Muscle layer of colon (tissue), 2 donors: ENCODE data around the gene MSH3.
"Not testable (repeated sequence)": the region's sequence is repeated elsewhere in the genome, so short reads cannot be mapped to it uniquely, and the experiment has no call there.

Source experiments
- H3K27ac ChIP-seq: one replicate; pipeline ENCODE4 v1.7.0; 2013; ENCODE audit warnings: low read depth, mild to moderate bottlenecking, low read length, moderate library complexity
- H3K27me3 ChIP-seq, 2 donors: one replicate each; pipeline ENCODE4 v1.7.0; 2013; ENCODE audit warnings: low read length in 2 of 2, mild to moderate bottlenecking in 2 of 2; ENCODE audit not compliant: insufficient read depth in 2 of 2, control insufficient read depth in 1 of 2
- H3K36me3 ChIP-seq: one replicate; pipeline ENCODE4 v1.7.0; 2013; ENCODE audit warnings: mild to moderate bottlenecking, low read length; ENCODE audit not compliant: insufficient read depth
- H3K4me1 ChIP-seq: one replicate; pipeline ENCODE4 v1.7.0; 2013; ENCODE audit warnings: mild to moderate bottlenecking, low read length; ENCODE audit not compliant: insufficient read depth
- H3K4me3 ChIP-seq, 2 donors: one replicate each; pipeline ENCODE4 v1.7.0; 2013; ENCODE audit warnings: low read length in 2 of 2, low read depth in 1 of 2, mild to moderate bottlenecking in 1 of 2, moderate library complexity in 1 of 2
- H3K9ac ChIP-seq: one replicate; pipeline ENCODE4 v1.7.0; 2013; ENCODE audit warnings: low read length
- H3K9me3 ChIP-seq: one replicate; pipeline ENCODE4 v1.7.0; 2013; ENCODE audit warnings: mild to moderate bottlenecking, low read length
- donor health status: abdominal sarcoma.
- donor health status: Adenocarcinoma of cecum.

The MSH3 gene

GRCh38 chr5:80780024-80780423 lies 125.6 kb downstream of the MSH3 start:
- Histone ChIP-seq H3K4me1 (no peaks in the 10 kb centered on the region), H3K27ac (no peak overlapping the region), H3K9me3 (no peaks in the 10 kb centered on the region), H3K27me3 (no peaks in the 10 kb centered on the region), H3K36me3 (peaks cover 3% of the 10 kb centered on the region), H3K4me3 (no peak overlapping the region), H3K9ac (no peak overlapping the region)

- H3K9me3 ChIP-seq = no peaks in the 10 kb centered on the region
- H3K27me3 ChIP-seq = no peaks in the 10 kb centered on the region
- no peaks in the 10 kb centered on the region for H3K4me1 ChIP-seq
- no peak overlapping the region for H3K4me3 ChIP-seq
- no peak overlapping the region for H3K27ac ChIP-seq
- no peak overlapping the region for H3K9ac ChIP-seq
- H3K36me3 ChIP-seq = peaks cover 3% of the 10 kb centered on the region
These were observed 126.4 kb downstream of the MSH3 start for GRCh38 chr5:80780761-80781285.

GRCh38 chr5:80781356-80781755 lies 126.9 kb downstream of the MSH3 start:
- Histone ChIP-seq H3K27ac (no peak overlapping the region), H3K9ac (no peak overlapping the region), H3K36me3 (peaks cover 3% of the 10 kb centered on the region), H3K4me3 (no peak overlapping the region), H3K4me1 (no peaks in the 10 kb centered on the region), H3K27me3 (no peaks in the 10 kb centered on the region), H3K9me3 (no peaks in the 10 kb centered on the region)

GRCh38 chr5:80782626-80783025 lies 128.2 kb downstream of the MSH3 start:
- no peaks in the 10 kb centered on the region for H3K4me1 ChIP-seq
- no peak overlapping the region for H3K27ac ChIP-seq
- H3K27me3 ChIP-seq = no peaks in the 10 kb centered on the region
- no peak overlapping the region for H3K9ac ChIP-seq
- H3K36me3 ChIP-seq = peaks cover 3% of the 10 kb centered on the region
- H3K9me3 ChIP-seq = no peaks in the 10 kb centered on the region
- H3K4me3 ChIP-seq = no peak overlapping the region

- H3K4me1 ChIP-seq, H3K27me3 ChIP-seq, H3K9me3 ChIP-seq, H3K36me3 ChIP-seq, H3K4me3 ChIP-seq, H3K27ac ChIP-seq, H3K9ac ChIP-seq: not testable (repeated sequence)
These were observed 129.3 kb downstream of the MSH3 start for GRCh38 chr5:80783751-80784150.

GRCh38 chr5:80784451-80784850 lies 130.0 kb downstream of the MSH3 start:
- H3K27me3 ChIP-seq = no peaks in the 10 kb centered on the region
- H3K4me3 ChIP-seq = no peak overlapping the region
- no peak overlapping the region for H3K9ac ChIP-seq
- H3K4me1 ChIP-seq = no peaks in the 10 kb centered on the region
- H3K9me3 ChIP-seq = no peaks in the 10 kb centered on the region
- peaks cover 3% of the 10 kb centered on the region for H3K36me3 ChIP-seq
- H3K27ac ChIP-seq = no peak overlapping the region

- H3K36me3 ChIP-seq = peaks cover 13% of the 10 kb centered on the region
- not testable (repeated sequence) for H3K4me3 ChIP-seq, H3K4me1 ChIP-seq, H3K9me3 ChIP-seq, H3K9ac ChIP-seq, H3K27ac ChIP-seq, H3K27me3 ChIP-seq
These were observed 135.0 kb downstream of the MSH3 start for GRCh38 chr5:80789319-80790016.

- H3K9me3 ChIP-seq = no peaks in the 10 kb centered on the region
- H3K27me3 ChIP-seq = no peaks in the 10 kb centered on the region
- no peak overlapping the region for H3K4me3 ChIP-seq
- H3K36me3 ChIP-seq = peaks cover 19% of the 10 kb centered on the region
- no peak overlapping the region for H3K27ac ChIP-seq
- no peaks in the 10 kb centered on the region for H3K4me1 ChIP-seq
- no peak overlapping the region for H3K9ac ChIP-seq
These were observed 136.2 kb downstream of the MSH3 start for GRCh38 chr5:80790698-80791097.

GRCh38 chr5:80793354-80793753 lies 138.9 kb downstream of the MSH3 start:
- H3K9ac ChIP-seq = no peak overlapping the region
- peaks cover 19% of the 10 kb centered on the region for H3K36me3 ChIP-seq
- no peaks in the 10 kb centered on the region for H3K27me3 ChIP-seq
- no peak overlapping the region for H3K27ac ChIP-seq
- no peak overlapping the region for H3K4me3 ChIP-seq
- no peaks in the 10 kb centered on the region for H3K4me1 ChIP-seq
- no peaks in the 10 kb centered on the region for H3K9me3 ChIP-seq

- Histone ChIP-seq H3K36me3 (peaks cover 19% of the 10 kb centered on the region), H3K9ac (no peak overlapping the region), H3K4me3 (no peak overlapping the region), H3K27ac (no peak overlapping the region), H3K9me3 (no peaks in the 10 kb centered on the region), H3K27me3 (no peaks in the 10 kb centered on the region), H3K4me1 (no peaks in the 10 kb centered on the region)
These were observed 142.4 kb downstream of the MSH3 start for GRCh38 chr5:80796846-80797245.

GRCh38 chr5:80797428-80798024 lies 143.1 kb downstream of the MSH3 start:
- H3K4me1 ChIP-seq = no peaks in the 10 kb centered on the region
- no peaks in the 10 kb centered on the region for H3K27me3 ChIP-seq
- peaks cover 19% of the 10 kb centered on the region for H3K36me3 ChIP-seq
- H3K9ac ChIP-seq = no peak overlapping the region
- H3K9me3 ChIP-seq = no peaks in the 10 kb centered on the region
- no peak overlapping the region for H3K4me3 ChIP-seq
- H3K27ac ChIP-seq = no peak overlapping the region

GRCh38 chr5:80798166-80798565 lies 143.7 kb downstream of the MSH3 start:
- H3K9me3 ChIP-seq = no peaks in the 10 kb centered on the region

More at GRCh38 chr5:80798166-80798565, 143.7 kb downstream of the MSH3 start:
- Histone ChIP-seq H3K27ac (no peak overlapping the region), H3K4me1 (no peaks in the 10 kb centered on the region), H3K27me3 (no peaks in the 10 kb centered on the region), H3K4me3 (no peak overlapping the region), H3K36me3 (peaks cover 16% of the 10 kb centered on the region), H3K9ac (no peak overlapping the region)
